GM12878 (cell line): Measurements from ENCODE around the gene BPIFA3. TPM values are rescaled to one million over a fixed set of nuclear protein-coding genes. Genes with fewer than 3 reads are reported as not detected.

ENCODE experiments used
- ATAC-seq: fragments of 200-7000 bp; cut with Tn5 transposase; 3 replicates; pipeline ENCODE4 v1.9.1; 2020; ENCODE audit warnings: mild to moderate bottlenecking, moderate library complexity
- BruUV-seq: library from RNA; stranded (reverse); fragments of 400-500 nt; replicated peaks from 2 replicates; lab custom pipeline; 2021; lab: Mats Ljungman, UMichigan
- CTCF ChIA-PET: fragments of 300-600 bp; sonication (Branson Sonifier 250); formaldehyde crosslinking; extraction: SDS; loops from one replicate; lab custom pipeline; 2021; ENCODE audit warnings: inconsistent platforms; lab: Yijun Ruan, JAX
- POLR2A ChIA-PET: fragments of 350-600 bp; formaldehyde crosslinking; extraction: SDS; loops from one replicate; lab custom pipeline; 2021; ENCODE audit warnings: inconsistent platforms; lab: Charles Lee
- RAD21 ChIA-PET: fragments of 300-600 bp; sonication (Branson Sonifier 250); formaldehyde crosslinking; loops from one replicate; lab custom pipeline; 2023; ENCODE audit warnings: antibody characterized with exemption; ENCODE audit not compliant: unreplicated experiment; lab: Charles Lee
- SMC1A ChIA-PET: fragments of 300-600 bp; sonication (Branson Sonifier 250); formaldehyde crosslinking; loops from one replicate; lab custom pipeline; 2023; ENCODE audit not compliant: unreplicated experiment, uncharacterized antibody; lab: Charles Lee
- DNase-seq: peaks from one replicate; pipeline ENCODE4 v3.0.0-alpha.2; 2011; ENCODE audit warnings: low read depth, low spot score
- FAIRE-seq: peaks from 3 replicates; lab custom pipeline; 2011; peaks lifted over from hg19 to GRCh38; lab: Jason Lieb, UNC
- H2AFZ ChIP-seq: 2 replicates; pipeline ENCODE4 v1.6.0; 2011; ENCODE audit warnings: low read depth, low read length, control low read depth; ENCODE audit not compliant: control insufficient read depth
- H3K27ac ChIP-seq: 2 replicates; pipeline ENCODE4 v1.5.1; 2011; ENCODE audit warnings: control low read depth; ENCODE audit not compliant: control insufficient read depth, insufficient read depth
- H3K27me3 ChIP-seq, 2 experiments: replicated peaks in 1 of 2; 2 replicates each; pipeline versions ENCODE4 v1.6.0 to v1.6.1; 2011; ENCODE audit warnings: low read length in 1 of 2; ENCODE audit not compliant: control insufficient read depth in 2 of 2, insufficient read depth in 2 of 2
- H3K36me3 ChIP-seq, 2 experiments: 2 replicates each; pipeline ENCODE4 v1.5.1; 2011; ENCODE audit warnings: low read length in 1 of 2; ENCODE audit not compliant: control insufficient read depth in 2 of 2, insufficient read depth in 2 of 2
- H3K4me1 ChIP-seq: 2 replicates; pipeline ENCODE4 v1.6.1; 2011; ENCODE audit warnings: mild to moderate bottlenecking, low read length, moderate library complexity, mixed read lengths; ENCODE audit not compliant: control insufficient read depth, insufficient read depth
- H3K4me2 ChIP-seq: 2 replicates; pipeline ENCODE4 v1.6.0; 2011; ENCODE audit warnings: control low read depth; ENCODE audit not compliant: control insufficient read depth, insufficient read depth
- H3K4me3 ChIP-seq: fragments of 200-600 bp; sonication (generic); 2 replicates; pipeline ENCODE4 v1.5.1; 2016
- H3K79me2 ChIP-seq: 2 replicates; pipeline ENCODE4 v1.6.0; 2011; ENCODE audit warnings: low read length; ENCODE audit not compliant: control insufficient read depth, insufficient read depth
- H3K9ac ChIP-seq: 2 replicates; pipeline ENCODE4 v1.8.0; 2011; ENCODE audit warnings: low read length, control low read depth, mixed read lengths; ENCODE audit not compliant: control insufficient read depth, insufficient read depth
- H3K9me3 ChIP-seq: replicated peaks from 3 replicates; pipeline ENCODE4 v1.5.1; 2011; ENCODE audit warnings: mild to moderate bottlenecking, low read length; ENCODE audit not compliant: control insufficient read depth, insufficient read depth
- H4K20me1 ChIP-seq: 2 replicates; pipeline ENCODE4 v1.6.0; 2011; ENCODE audit not compliant: control insufficient read depth, insufficient read depth
- BACH1 ChIP-seq: fragments of 450-650 bp; IDR thresholded peaks from 2 replicates; pipeline ENCODE4 v1.6.1; 2017; ENCODE audit warnings: mild to moderate bottlenecking, borderline replicate concordance
- BCL11A ChIP-seq: IDR thresholded peaks from 2 replicates; pipeline ENCODE4 v1.6.1; 2011; ENCODE audit warnings: low read depth, low read length
- EZH2 ChIP-seq: IDR thresholded peaks from 2 replicates; pipeline ENCODE4 v1.6.1; 2012; ENCODE audit warnings: low read depth, mild to moderate bottlenecking, control low read depth, inconsistent platforms, low read length, borderline replicate concordance; ENCODE audit not compliant: control insufficient read depth
- IRF4 ChIP-seq: IDR thresholded peaks from 2 replicates; pipeline ENCODE4 v1.6.1; 2011; ENCODE audit warnings: low read depth, low read length
- LARP7 ChIP-seq: fragments of 450-650 bp; IDR thresholded peaks from 2 replicates; pipeline ENCODE4 v1.6.1; 2017; ENCODE audit warnings: mild to moderate bottlenecking
- PAX8 ChIP-seq: fragments of 450-650 bp; IDR thresholded peaks from 2 replicates; pipeline ENCODE4 v1.6.1; 2017; ENCODE audit warnings: mild to moderate bottlenecking, moderate library complexity
- RCOR1 ChIP-seq: conservative IDR thresholded peaks from 2 replicates; pipeline ENCODE4 v1.6.1; 2012; ENCODE audit warnings: low read depth, low read length, improper control_type of control experiment
- SREBF1 ChIP-seq: IDR thresholded peaks from 2 replicates; pipeline ENCODE4 v1.6.1; 2012; ENCODE audit warnings: mild to moderate bottlenecking, low read length
- SREBF2 ChIP-seq: IDR thresholded peaks from 2 replicates; pipeline ENCODE4 v1.6.1; 2012; ENCODE audit warnings: mild to moderate bottlenecking, low read length
- SRF ChIP-seq, 2 experiments: IDR thresholded peaks; 2 replicates each; pipeline ENCODE4 v1.6.1; 2011; ENCODE audit warnings: low read depth in 2 of 2, low read length in 2 of 2, mild to moderate bottlenecking in 1 of 2, moderate library complexity in 1 of 2
- WGBS: methylation state at CpG from one replicate; pipeline ENCODE4 v1.1.6; 2016; ENCODE audit warnings: low lambda C conversion rate; ENCODE audit not compliant: insufficient replicate concordance, insufficient coverage; ENCODE audit errors: missing lambda C conversion rate; 5-methylcytosine and 5-hydroxymethylcytosine counted together
- in situ Hi-C: fragments of 300-500 bp; cut with MboI; formaldehyde crosslinking; loops from 9 replicates; pipeline ENCODE4 v1.14.3; 2018; ENCODE audit warnings: mixed read lengths
- intact Hi-C: fragments of 100-400 bp; cut with micrococcal nuclease; formaldehyde crosslinking; loops from one replicate; pipeline ENCODE4 v1.14.2; 2022; ENCODE audit not compliant: unreplicated experiment
- polyA plus RNA-seq, 11 experiments: library from polyadenylated mRNA; depleted of rRNA in 4 of 11; unstranded in 6 of 11; stranded (reverse) in 5 of 11; fragments of >200 nt; fragmentation: Nextera tagmentation in 4 of 11; fragmentation: Illumina TruSeq in 1 of 11; extraction: Ambion mirVana in 4 of 11; extraction: Trizol in 1 of 11; gene quantifications; 1 replicate in 1 of 11; 2 replicates in 10 of 11; pipeline versions ENCODE4 v1.2.1 to v1.2.3, GENCODE V29; 2011 to 2016; ENCODE audit warnings: inconsistent platforms in 2 of 11, missing spikeins in 2 of 11, low read depth in 1 of 11
- total RNA-seq, 4 experiments: library from RNA; depleted of rRNA in 3 of 4; stranded (reverse); fragments of >200 nt in 3 of 4; fragmentation: Illumina TruSeq in 1 of 4; extraction: Trizol in 1 of 4; gene quantifications; 2 replicates each; pipeline versions ENCODE4 v1.2.1 to v1.2.3, GENCODE V29; 2013 to 2021

Gene BPIFA3
- total and polyA plus RNA-seq, 10 of the 15 experiments (the other 5 are each of a cell fraction or from before 2014, with no cell fraction given) = not detected

DNA sequence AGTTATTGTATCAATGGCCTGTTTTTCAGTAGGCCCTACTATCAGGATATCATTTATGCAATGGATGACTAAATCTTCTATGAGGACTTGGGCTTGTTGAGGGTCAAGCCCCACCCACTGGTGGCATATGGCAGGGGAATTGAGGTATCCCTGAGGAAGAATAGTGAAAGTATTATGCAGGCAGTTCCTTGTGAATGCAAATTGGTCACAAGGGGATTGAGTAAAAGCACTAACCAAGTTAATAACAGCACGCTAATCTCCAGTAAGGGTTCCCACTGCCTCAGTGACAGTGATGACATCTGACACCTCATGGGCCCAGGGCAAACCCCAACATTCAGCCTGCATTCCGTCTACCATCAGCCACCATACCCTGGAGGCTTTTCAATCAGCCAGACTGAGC lies 33.5 kb downstream of the BPIFA3 start (continued):
- no peak for TF ChIP-seq RCOR1
- no peak for TF ChIP-seq IRF4
- TF ChIP-seq LARP7 = no peak

DNA sequence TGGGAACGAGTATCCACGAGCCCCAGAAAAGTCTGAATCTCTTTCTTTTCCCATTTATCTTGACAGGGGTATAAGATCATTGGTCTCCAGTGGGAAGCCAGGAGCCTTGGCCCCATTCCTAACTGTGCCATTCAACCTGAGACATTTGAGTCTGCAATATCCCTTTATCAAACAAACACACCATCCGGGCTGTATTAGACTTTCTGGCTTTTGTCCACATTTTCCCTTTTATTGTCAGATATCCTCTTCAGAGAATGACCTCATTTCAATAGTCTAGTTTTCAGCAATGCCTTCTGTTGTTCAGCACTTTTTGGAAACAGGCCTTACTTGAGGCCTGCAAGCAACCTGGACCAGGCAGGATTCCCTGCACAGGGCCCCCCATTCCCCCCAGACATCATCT lies 34.3 kb downstream of the BPIFA3 start:
- CTCF ChIA-PET = no interaction called here
- WGBS = 7% methylated on average over 3 of the region's 3 CpGs
- no peak overlapping the region for H3K27ac ChIP-seq
- no peaks in the 10 kb centered on the region for H3K79me2 ChIP-seq
- no peak for FAIRE-seq
- SMC1A ChIA-PET = no interaction called here
- H2AFZ ChIP-seq = no peak overlapping the region
- no TSS peak for BruUV-seq
- no peaks in the 10 kb centered on the region for H3K9me3 ChIP-seq
- H3K27me3 ChIP-seq = no peaks in the 10 kb centered on the region
- H3K4me1 ChIP-seq = no peaks in the 10 kb centered on the region
- no peak for DNase-seq
- H3K9ac ChIP-seq = no peak overlapping the region
- POLR2A ChIA-PET = no interaction called here
- H3K36me3 ChIP-seq = no peaks in the 10 kb centered on the region
- in situ Hi-C loops (no loop called here), intact Hi-C loops (no loop called here)
- RAD21 ChIA-PET = no interaction called here
- no peaks in the 10 kb centered on the region for H4K20me1 ChIP-seq
- no peak overlapping the region for H3K4me3 ChIP-seq
- no peak overlapping the region for H3K4me2 ChIP-seq
- no peak for ATAC-seq
- TF ChIP-seq LARP7 (no peak), SREBF2 (no peak), BCL11A (no peak), EZH2 (no peak)

DNA sequence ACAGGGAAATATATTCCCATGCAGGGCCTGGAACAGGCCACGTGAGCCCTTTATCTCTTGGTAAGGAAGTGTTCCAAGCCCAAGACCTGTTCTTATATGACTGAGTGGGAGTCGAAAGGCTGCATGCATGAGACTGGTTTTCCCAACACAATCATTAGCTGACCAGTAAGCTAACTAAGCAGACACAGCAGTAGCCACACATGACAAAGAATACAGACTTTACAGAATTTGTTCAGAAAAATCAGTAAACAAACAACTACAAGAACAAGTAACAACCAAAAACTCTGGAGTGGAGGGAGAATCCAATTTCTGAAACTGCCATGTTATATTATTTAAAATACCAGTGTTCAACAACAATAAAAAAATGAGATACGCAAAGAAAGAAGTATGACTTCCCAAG lies 35.3 kb downstream of the BPIFA3 start:
- BruUV-seq = no TSS peak
- no peak overlapping the region for H3K4me2 ChIP-seq
- ChIA-PET SMC1A (no interaction called here), POLR2A (no interaction called here), CTCF (no interaction called here), RAD21 (no interaction called here)
- no peaks in the 10 kb centered on the region for H3K4me1 ChIP-seq
- no peak for DNase-seq
- no peaks in the 10 kb centered on the region for H3K9me3 ChIP-seq
- no peaks in the 10 kb centered on the region for H4K20me1 ChIP-seq
- no peak for ATAC-seq
- no peak overlapping the region for H3K9ac ChIP-seq
- TF ChIP-seq BACH1 (no peak), PAX8 (no peak), SRF (IDR thresholded peaks at IDR 0.05; ENCODE audit: low read depth in 2 of 2, low read length in 2 of 2) (no peak), SREBF1 (no peak)
- no peak overlapping the region for H3K27ac ChIP-seq
- in situ Hi-C loops = no loop called here
- H2AFZ ChIP-seq = no peak overlapping the region
- H3K79me2 ChIP-seq = no peaks in the 10 kb centered on the region
- no peaks in the 10 kb centered on the region for H3K27me3 ChIP-seq
- H3K4me3 ChIP-seq = no peak overlapping the region
- no peaks in the 10 kb centered on the region for H3K36me3 ChIP-seq
- intact Hi-C loops = no loop called here
- no peak for FAIRE-seq
- WGBS = 35% methylated on average over 3 of the region's 3 CpGs
